Measurements from ENCODE around the gene NFAM1. TPM values are rescaled to one million over a fixed set of nuclear protein-coding genes. Genes with fewer than 3 reads are reported as not detected.

NFAM1 gene
- total RNA-seq, 1 donor from 2014 or later: 0.49 TPM

Other genes starting within 250 kb of the NFAM1 start
- gene TCF20, start 161.8 kb downstream of the NFAM1 start, total RNA-seq: 45.5 TPM
- 19.2 TPM for gene RRP7A, start 87.4 kb upstream of the NFAM1 start, total RNA-seq
- gene SERHL2, start 121.6 kb upstream of the NFAM1 start, total RNA-seq: 3.0 TPM
- gene POLDIP3, start 182.5 kb upstream of the NFAM1 start, total RNA-seq: 28.5 TPM
- 0.49 TPM for gene ATP5MGL, start 208.2 kb upstream of the NFAM1 start, total RNA-seq
- gene CYB5R3, start 217.0 kb upstream of the NFAM1 start, total RNA-seq: 15.5 TPM

Data from temporal lobe (tissue), 1 donor.